HepG2 (cell line): ENCODE data around the gene PTGER4. TPM values are rescaled to one million over a fixed set of nuclear protein-coding genes. Genes with fewer than 3 reads are reported as not detected.

Experiments used
- ATAC-seq: fragments of 200-7000 bp; cut with Tn5 transposase; 3 replicates; pipeline ENCODE4 v1.9.1; 2020; ENCODE audit warnings: mild to moderate bottlenecking, moderate library complexity
- BruUV-seq: library from RNA; stranded (reverse); fragments of 400-500 nt; replicated peaks from 2 replicates; lab custom pipeline; 2021; lab: Mats Ljungman, UMichigan
- CTCF ChIA-PET: fragments of 300-600 bp; formaldehyde crosslinking; extraction: SDS; loops from one replicate; lab custom pipeline; 2021; ENCODE audit warnings: low total read pairs, inconsistent platforms, low intra/inter-chr PET ratio; lab: Yijun Ruan, JAX
- POLR2A ChIA-PET: fragments of 350-600 bp; sonication (Branson Sonifier 250); formaldehyde crosslinking; loops from one replicate; lab custom pipeline; 2020; ENCODE audit warnings: antibody characterized with exemption, inconsistent platforms; lab: Yijun Ruan, JAX
- DNase-seq: peaks from one replicate; pipeline ENCODE4 v3.0.0-alpha.2; 2015; ENCODE audit warnings: low spot score
- FAIRE-seq: peaks from 3 replicates; lab custom pipeline; 2011; peaks lifted over from hg19 to GRCh38; lab: Jason Lieb, UNC
- H2AFZ ChIP-seq: one replicate; pipeline ENCODE4 v1.6.1; 2011; ENCODE audit warnings: low read length, inconsistent platforms
- H3K27ac ChIP-seq: fragments of 300-600 bp; 3 replicates; pipeline ENCODE4 v1.8.0; 2011; ENCODE audit warnings: mixed run types, mild to moderate bottlenecking, mixed read lengths, low read length, inconsistent platforms; ENCODE audit not compliant: insufficient read depth; ENCODE audit errors: extremely low read length
- H3K27me3 ChIP-seq, 2 experiments: fragments of 200-600 bp in 1 of 2; 2 replicates in 1 of 2; 3 replicates in 1 of 2; pipeline versions ENCODE4 v1.6.0 to v1.8.0; 2011; ENCODE audit warnings: low read length in 2 of 2, mild to moderate bottlenecking in 2 of 2, moderate library complexity in 2 of 2, inconsistent platforms in 1 of 2; ENCODE audit not compliant: insufficient read depth in 2 of 2, control insufficient read depth in 1 of 2
- H3K36me3 ChIP-seq, 2 experiments: fragments of 200-600 bp in 1 of 2; replicated peaks in 1 of 2; 2 replicates in 1 of 2; 3 replicates in 1 of 2; pipeline versions ENCODE4 v1.5.1 to v1.8.0; 2011; ENCODE audit warnings: low read length in 2 of 2, inconsistent platforms in 1 of 2; ENCODE audit not compliant: insufficient read depth in 2 of 2, control insufficient read depth in 1 of 2
- H3K4me1 ChIP-seq: 2 replicates; pipeline ENCODE4 v1.5.1; 2012; ENCODE audit warnings: low read length, inconsistent platforms; ENCODE audit not compliant: insufficient read depth
- H3K4me2 ChIP-seq: 2 replicates; pipeline ENCODE4 v1.6.0; 2011; ENCODE audit warnings: low read depth, low read length, inconsistent platforms
- H3K4me3 ChIP-seq, 3 experiments: fragments of 200-600 bp in 1 of 3; sonication (generic), shearing (Covaris generic) in 1 of 3; replicated peaks in 1 of 3; 2 replicates each; pipeline ENCODE4 v1.5.1; 2011 to 2016; ENCODE audit warnings: low read length in 3 of 3, inconsistent platforms in 2 of 3, low read depth in 2 of 3, mild to moderate bottlenecking in 2 of 3, control low read depth in 1 of 3, mixed read lengths in 1 of 3; ENCODE audit not compliant: insufficient read depth in 1 of 3
- H3K79me2 ChIP-seq: one replicate; pipeline ENCODE4 v1.6.1; 2011; ENCODE audit warnings: low read length, inconsistent platforms; ENCODE audit not compliant: insufficient read depth
- H3K9ac ChIP-seq: 2 replicates; pipeline ENCODE4 v1.6.0; 2011; ENCODE audit warnings: mild to moderate bottlenecking, low read depth, low read length, inconsistent platforms; ENCODE audit not compliant: insufficient read depth
- H3K9me3 ChIP-seq: 2 replicates; pipeline ENCODE4 v1.5.1; 2012; ENCODE audit warnings: mild to moderate bottlenecking, low read length
- H4K20me1 ChIP-seq: 2 replicates; pipeline ENCODE4 v1.6.0; 2011; ENCODE audit warnings: inconsistent platforms, mild to moderate bottlenecking, low read length, moderate library complexity; ENCODE audit not compliant: insufficient read depth
- HIVEP1 ChIP-seq: sonication (generic); formaldehyde crosslinking; IDR thresholded peaks from 2 replicates; pipeline ENCODE4 v1.4.0; 2020; ENCODE audit warnings: mild to moderate bottlenecking, missing genetic modification reagents
- ZBED4 ChIP-seq: sonication (generic); formaldehyde crosslinking; IDR thresholded peaks from 2 replicates; pipeline ENCODE4 v1.4.0; 2020; ENCODE audit warnings: missing genetic modification reagents, borderline replicate concordance
- ZBTB42 ChIP-seq: sonication (generic); formaldehyde crosslinking; IDR thresholded peaks from 2 replicates; pipeline ENCODE4 v1.5.0; 2020; ENCODE audit warnings: mild to moderate bottlenecking, missing genetic modification reagents
- ZNF512 ChIP-seq: sonication (generic); formaldehyde crosslinking; IDR thresholded peaks from 2 replicates; pipeline ENCODE4 v1.4.0; 2020; ENCODE audit warnings: mild to moderate bottlenecking, missing genetic modification reagents
- ZNF724P ChIP-seq: sonication (generic); formaldehyde crosslinking; IDR thresholded peaks from 2 replicates; pipeline ENCODE4 v1.8.0; 2022; ENCODE audit warnings: missing genetic modification reagents, borderline replicate concordance
- WGBS: methylation state at CpG from one replicate; pipeline ENCODE4 v1.1.6; 2017; ENCODE audit warnings: low lambda C conversion rate; 5-methylcytosine and 5-hydroxymethylcytosine counted together
- in situ Hi-C: cut with HindIII; loops from 2 replicates; pipeline ENCODE4 v1.10.0; 2017; ENCODE audit warnings: low pct_unique_long_range_greater_than_20kb; ENCODE audit not compliant: extremely low pct_ligation_motif_present
- intact Hi-C: fragments of 100-400 bp; cut with micrococcal nuclease; formaldehyde crosslinking; loops from one replicate; pipeline ENCODE4 v1.10.0; 2022; ENCODE audit not compliant: unreplicated experiment
- polyA plus RNA-seq, 8 experiments: library from polyadenylated mRNA; depleted of rRNA in 3 of 8; stranded (reverse) in 7 of 8; unstranded in 1 of 8; fragments of >200 nt; fragmentation: Illumina TruSeq in 4 of 8; extraction: Trizol in 4 of 8; gene quantifications; 2 replicates each; pipeline versions ENCODE4 v1.2.1 to v1.2.3, GENCODE V29; 2011 to 2016; ENCODE audit warnings: low read depth in 4 of 8, missing spikeins in 1 of 8, mixed read lengths in 1 of 8; ENCODE audit not compliant: insufficient read depth in 1 of 8
- total RNA-seq, 5 experiments: library from RNA; depleted of rRNA; stranded (reverse); fragments of >200 nt; fragmentation: Illumina TruSeq; extraction: Trizol; gene quantifications; 2 replicates each; pipeline ENCODE4 v1.2.3, GENCODE V29; 2016; ENCODE audit warnings: low read depth in 1 of 5

PTGER4 gene
- total and polyA plus RNA-seq, 2 of the 13 experiments (the other 11 are each of a cell fraction or from before 2014, with no cell fraction given), result 0.01 to 0.11 TPM

DNA sequence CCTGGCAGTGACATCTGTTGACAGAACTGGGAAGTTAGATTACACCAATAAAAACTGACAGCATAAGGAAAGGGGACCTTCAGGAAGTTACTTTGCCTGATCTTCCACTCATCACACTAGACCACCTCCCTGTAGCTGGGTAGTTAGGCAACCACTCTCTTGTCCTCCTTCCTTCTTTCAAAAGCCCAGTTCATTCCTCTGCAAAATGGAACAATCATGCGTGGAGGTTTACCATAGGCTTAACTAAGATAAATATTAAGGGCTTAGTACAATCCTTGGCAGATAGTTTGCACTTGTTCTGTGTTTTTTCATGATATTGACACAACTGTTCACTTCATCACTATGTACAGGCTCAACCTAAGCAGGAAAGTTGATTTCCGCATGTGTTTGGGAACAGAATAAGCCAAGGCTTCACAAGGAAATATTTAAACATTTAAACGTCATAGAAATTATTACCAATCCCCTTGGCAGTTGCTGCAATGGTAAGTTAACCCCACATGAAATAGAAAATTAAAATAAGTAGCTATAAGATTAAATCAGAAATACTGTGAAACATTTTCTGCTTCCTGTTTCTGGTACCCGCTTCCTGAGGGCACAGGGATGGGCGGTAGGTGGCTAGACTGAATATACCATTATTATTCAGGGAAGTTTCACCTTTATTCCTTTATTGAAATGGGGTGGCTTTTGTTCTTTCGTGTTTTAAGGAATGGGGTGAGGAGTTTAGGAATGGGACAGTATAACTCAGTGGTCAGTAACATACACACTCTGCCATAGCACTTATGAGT, 9.9 kb upstream of the PTGER4 start:
- POLR2A ChIA-PET, result no interaction called here
- ATAC-seq (no peak), DNase-seq (no peak), FAIRE-seq (no peak)
- 22% methylated on average over 6 of the region's 6 CpGs for WGBS
- H3K9me3 ChIP-seq, result no peaks in the 10 kb centered on the region
- CTCF ChIA-PET, result no interaction called here
- no peaks in the 10 kb centered on the region for H4K20me1 ChIP-seq
- no peak overlapping the region for H2AFZ ChIP-seq
- no peaks in the 10 kb centered on the region for H3K4me1 ChIP-seq
- H3K79me2 ChIP-seq, result no peaks in the 10 kb centered on the region
- no peak overlapping the region for H3K4me3 ChIP-seq
- no TSS peak for BruUV-seq
- in situ Hi-C loops, result no loop called here
- no peak overlapping the region for H3K4me2 ChIP-seq
- no peak overlapping the region for H3K9ac ChIP-seq
- TF ChIP-seq ZNF724P, result no peak
- TF ChIP-seq ZNF512 (CRISPR knock-in tag), result no peak
- TF ChIP-seq ZBTB42, result no peak
- TF ChIP-seq, all 625 proteins: peak for 0
- H3K36me3 ChIP-seq, result no peaks in the 10 kb centered on the region
- intact Hi-C loops, result no loop called here
- H3K27me3 ChIP-seq, result no peaks in the 10 kb centered on the region; a peak in 1 of 5 replicates
- H3K27ac ChIP-seq, result no peak overlapping the region

GRCh38 chr5:40672425-40672824, 7.3 kb upstream of the PTGER4 start:
- 18% methylated on average over 4 of the region's 4 CpGs for WGBS
- FAIRE-seq (no peak), DNase-seq (no peak), ATAC-seq (no peak)
- H3K27ac ChIP-seq, result no peak overlapping the region
- ChIA-PET POLR2A (no interaction called here), CTCF (no interaction called here)
- H3K4me1 ChIP-seq, result no peaks in the 10 kb centered on the region
- H3K4me2 ChIP-seq, result no peak overlapping the region
- TF ChIP-seq ZBED4 (CRISPR knock-in tag) (no peak), HIVEP1 (CRISPR knock-in tag) (no peak), ZNF724P (no peak)
- H3K79me2 ChIP-seq, result no peaks in the 10 kb centered on the region
- no peak overlapping the region for H3K9ac ChIP-seq
- intact Hi-C loops, result no loop called here
- no peak overlapping the region for H3K4me3 ChIP-seq
- no peaks in the 10 kb centered on the region; a peak in 1 of 5 replicates for H3K27me3 ChIP-seq
- BruUV-seq, result no TSS peak
- H2AFZ ChIP-seq, result no peak overlapping the region
- no peaks in the 10 kb centered on the region for H4K20me1 ChIP-seq
- H3K36me3 ChIP-seq, result no peaks in the 10 kb centered on the region
- H3K9me3 ChIP-seq, result no peaks in the 10 kb centered on the region
- in situ Hi-C loops, result no loop called here
